Esophagus squamous epithelium (tissue), 4 donors: ENCODE results near the gene CTNNA1.
"Not testable (repeated sequence)": the region's sequence is repeated elsewhere in the genome, so short reads cannot be mapped to it uniquely, and the experiment has no call there.

ENCODE experiments used
- CTCF ChIP-seq, 6 experiments: fragments of 450-650 bp in 4 of 6; fragments of 200-600 bp in 2 of 6; sonication (generic) in 2 of 6; IDR thresholded peaks; one replicate each; pipeline ENCODE4 v1.5.1; 2016 to 2019; ENCODE audit warnings: antibody characterized with exemption in 6 of 6, mild to moderate bottlenecking in 4 of 6, moderate library complexity in 4 of 6
- POLR2A ChIP-seq, 4 donors: fragments of 450-650 bp; IDR thresholded peaks; one replicate each; pipeline ENCODE4 v1.6.1; 2017; ENCODE audit warnings: antibody characterized with exemption in 4 of 4, mild to moderate bottlenecking in 4 of 4, moderate library complexity in 3 of 4

- not testable (repeated sequence) for TF ChIP-seq CTCF, POLR2A (IDR thresholded peaks at IDR 0.05)
These were observed 37.2 kb upstream of the CTNNA1 start for GRCh38 chr5:138715931-138716432.
